ENCODE data around the gene ENTREP3.

ENTREP3 gene, protein sequence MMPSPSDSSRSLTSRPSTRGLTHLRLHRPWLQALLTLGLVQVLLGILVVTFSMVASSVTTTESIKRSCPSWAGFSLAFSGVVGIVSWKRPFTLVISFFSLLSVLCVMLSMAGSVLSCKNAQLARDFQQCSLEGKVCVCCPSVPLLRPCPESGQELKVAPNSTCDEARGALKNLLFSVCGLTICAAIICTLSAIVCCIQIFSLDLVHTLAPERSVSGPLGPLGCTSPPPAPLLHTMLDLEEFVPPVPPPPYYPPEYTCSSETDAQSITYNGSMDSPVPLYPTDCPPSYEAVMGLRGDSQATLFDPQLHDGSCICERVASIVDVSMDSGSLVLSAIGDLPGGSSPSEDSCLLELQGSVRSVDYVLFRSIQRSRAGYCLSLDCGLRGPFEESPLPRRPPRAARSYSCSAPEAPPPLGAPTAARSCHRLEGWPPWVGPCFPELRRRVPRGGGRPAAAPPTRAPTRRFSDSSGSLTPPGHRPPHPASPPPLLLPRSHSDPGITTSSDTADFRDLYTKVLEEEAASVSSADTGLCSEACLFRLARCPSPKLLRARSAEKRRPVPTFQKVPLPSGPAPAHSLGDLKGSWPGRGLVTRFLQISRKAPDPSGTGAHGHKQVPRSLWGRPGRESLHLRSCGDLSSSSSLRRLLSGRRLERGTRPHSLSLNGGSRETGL

GRCh38 chr1:155255243-155256007 is at the start of gene ENTREP3:
Gene ENTREP3 (minus strand): TSS chr1:155255483. CDS start chr1:155254877, 606 bp downstream.
- DNase-seq (ENCODE audit: low read depth) = peak; percentile 78
- peak within 1 kb of the TSS; percentile 76 for H3K4me3 ChIP-seq (ENCODE audit: low read length)
- TF ChIP-seq, protein P1, sequence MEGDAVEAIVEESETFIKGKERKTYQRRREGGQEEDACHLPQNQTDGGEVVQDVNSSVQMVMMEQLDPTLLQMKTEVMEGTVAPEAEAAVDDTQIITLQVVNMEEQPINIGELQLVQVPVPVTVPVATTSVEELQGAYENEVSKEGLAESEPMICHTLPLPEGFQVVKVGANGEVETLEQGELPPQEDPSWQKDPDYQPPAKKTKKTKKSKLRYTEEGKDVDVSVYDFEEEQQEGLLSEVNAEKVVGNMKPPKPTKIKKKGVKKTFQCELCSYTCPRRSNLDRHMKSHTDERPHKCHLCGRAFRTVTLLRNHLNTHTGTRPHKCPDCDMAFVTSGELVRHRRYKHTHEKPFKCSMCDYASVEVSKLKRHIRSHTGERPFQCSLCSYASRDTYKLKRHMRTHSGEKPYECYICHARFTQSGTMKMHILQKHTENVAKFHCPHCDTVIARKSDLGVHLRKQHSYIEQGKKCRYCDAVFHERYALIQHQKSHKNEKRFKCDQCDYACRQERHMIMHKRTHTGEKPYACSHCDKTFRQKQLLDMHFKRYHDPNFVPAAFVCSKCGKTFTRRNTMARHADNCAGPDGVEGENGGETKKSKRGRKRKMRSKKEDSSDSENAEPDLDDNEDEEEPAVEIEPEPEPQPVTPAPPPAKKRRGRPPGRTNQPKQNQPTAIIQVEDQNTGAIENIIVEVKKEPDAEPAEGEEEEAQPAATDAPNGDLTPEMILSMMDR (IDR thresholded peaks at IDR 0.05; ENCODE audit: insufficient read depth, low read depth, low read length, missing control alignments) = no peak

DNA sequence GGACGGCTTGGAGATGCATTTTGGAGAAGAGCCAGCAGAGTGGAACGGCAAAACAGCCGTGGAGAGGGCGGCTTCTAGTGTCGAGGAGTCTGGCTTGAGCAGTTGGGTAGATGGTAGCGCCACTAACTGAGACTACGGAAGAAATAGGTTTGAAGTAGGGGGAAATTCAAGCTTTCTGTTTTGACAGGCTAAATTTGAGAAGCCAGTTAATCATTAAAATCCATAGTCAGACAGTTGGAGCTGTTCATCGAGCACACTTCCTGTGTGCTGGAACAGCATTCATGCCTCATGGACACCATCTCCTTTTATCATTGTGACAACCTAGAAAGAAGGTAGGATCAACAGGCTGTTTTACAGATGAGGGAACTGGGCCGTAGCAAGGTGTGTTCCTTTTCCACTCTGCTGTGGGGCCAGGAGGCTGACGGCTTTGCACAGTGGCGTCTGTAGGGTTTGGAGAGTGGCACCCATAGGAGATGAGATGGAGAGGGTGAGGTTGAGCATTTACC is 49.3 kb upstream of the ENTREP3 start:
- TF ChIP-seq, protein P1 (IDR thresholded peaks at IDR 0.05; ENCODE audit: insufficient read depth, low read depth, low read length, missing control alignments) = no peak
- no peak overlapping the region for H3K4me3 ChIP-seq (ENCODE audit: low read length)
- no peak for DNase-seq (ENCODE audit: low read depth)

GRCh38 chr1:155301342-155301841 is 46.1 kb upstream of the ENTREP3 start, which contains the start of gene PKLR:
Gene PKLR (minus strand): TSS chr1:155301438. CDS start chr1:155301395, 43 bp downstream.
- no peak within 1 kb of the TSS for H3K4me3 ChIP-seq (ENCODE audit: low read length)
- TF ChIP-seq, protein P1 (IDR thresholded peaks at IDR 0.05; ENCODE audit: insufficient read depth, low read depth, low read length, missing control alignments) = no peak
- DNase-seq (ENCODE audit: low read depth) = no peak

- TF ChIP-seq, protein P1 (IDR thresholded peaks at IDR 0.05; ENCODE audit: insufficient read depth, low read depth, low read length, missing control alignments) = no peak
- DNase-seq (ENCODE audit: low read depth) = no peak
- no peak overlapping the region for H3K4me3 ChIP-seq (ENCODE audit: low read length)
Measured at GRCh38 chr1:155300553-155301329, 45.5 kb upstream of the ENTREP3 start.

GRCh38 chr1:155300024-155300423 is 44.7 kb upstream of the ENTREP3 start:
- DNase-seq (ENCODE audit: low read depth) = no peak
- H3K4me3 ChIP-seq (ENCODE audit: low read length) = no peak overlapping the region
- TF ChIP-seq, protein P1 (IDR thresholded peaks at IDR 0.05; ENCODE audit: insufficient read depth, low read depth, low read length, missing control alignments) = no peak

DNA sequence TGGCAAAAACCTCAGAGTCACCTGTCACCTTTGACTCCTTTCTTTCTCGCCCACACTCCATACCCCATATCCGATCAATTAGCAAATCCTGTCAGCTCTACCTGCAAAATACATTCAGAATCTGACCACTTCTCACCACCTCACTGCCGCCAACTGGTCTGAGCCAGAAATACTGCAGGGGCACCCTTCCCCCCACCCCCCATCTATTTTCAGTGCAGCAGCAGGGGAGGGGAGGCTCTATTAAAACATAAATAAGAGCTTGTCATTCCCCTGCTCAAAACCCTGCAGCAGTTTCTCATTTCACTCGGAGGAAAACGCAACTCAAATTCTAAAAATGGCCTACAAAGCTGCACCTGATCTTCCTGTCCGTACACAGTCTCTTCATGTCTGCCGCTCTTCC is 42.1 kb upstream of the ENTREP3 start:
- DNase-seq (ENCODE audit: low read depth) = no peak

More for the DNA sequence above, 42.1 kb upstream of the ENTREP3 start:
- TF ChIP-seq, protein P1 (IDR thresholded peaks at IDR 0.05; ENCODE audit: insufficient read depth, low read depth, low read length, missing control alignments) = no peak
- no peak overlapping the region for H3K4me3 ChIP-seq (ENCODE audit: low read length)
